Measurements from ENCODE around the gene ZNF334.

The ZNF334 gene

GRCh38 chr20:46553926-46554325 lies 40.6 kb upstream of the ZNF334 start:
- no CpG with 5 or more reads among the region's 3 CpGs for WGBS, 2 experiments (ENCODE audit: insufficient coverage in 2 of 2)
- Histone ChIP-seq H3K4me3 (ENCODE audit: extremely low read depth, insufficient read depth, low read length, poor library complexity, severe bottlenecking) (no peak overlapping the region), H3K9me3 (ENCODE audit: control insufficient read depth, low read length) (no peaks in the 10 kb centered on the region), H3K27ac (ENCODE audit: low read depth, low read length, severe bottlenecking) (no peak overlapping the region), H3K36me3 (ENCODE audit: control insufficient read depth, insufficient read depth, low read length) (no peaks in the 10 kb centered on the region), H3K4me1 (ENCODE audit: control insufficient read depth, insufficient read depth, low read length, poor library complexity, severe bottlenecking) (peaks cover 4% of the 10 kb centered on the region)

GRCh38 chr20:46552460-46553420 lies 39.4 kb upstream of the ZNF334 start:
- peak overlapping the region; percentile 16 for H3K27ac ChIP-seq (ENCODE audit: low read depth, low read length, severe bottlenecking)
- H3K9me3 ChIP-seq (ENCODE audit: control insufficient read depth, low read length) = no peaks in the 10 kb centered on the region
- no peaks in the 10 kb centered on the region for H3K36me3 ChIP-seq (ENCODE audit: control insufficient read depth, insufficient read depth, low read length)
- no peak overlapping the region for H3K4me3 ChIP-seq (ENCODE audit: extremely low read depth, insufficient read depth, low read length, poor library complexity, severe bottlenecking)
- WGBS, 2 experiments (ENCODE audit: insufficient coverage in 2 of 2) = 86 to 89% methylated on average over 4 of the region's 4 CpGs
- H3K4me1 ChIP-seq (ENCODE audit: control insufficient read depth, insufficient read depth, low read length, poor library complexity, severe bottlenecking) = no peaks in the 10 kb centered on the region

GRCh38 chr20:46551522-46552381 lies 38.4 kb upstream of the ZNF334 start:
- Histone ChIP-seq H3K4me3 (ENCODE audit: extremely low read depth, insufficient read depth, low read length, poor library complexity, severe bottlenecking) (no peak overlapping the region), H3K9me3 (ENCODE audit: control insufficient read depth, low read length) (no peaks in the 10 kb centered on the region), H3K36me3 (ENCODE audit: control insufficient read depth, insufficient read depth, low read length) (no peaks in the 10 kb centered on the region), H3K4me1 (ENCODE audit: control insufficient read depth, insufficient read depth, low read length, poor library complexity, severe bottlenecking) (no peaks in the 10 kb centered on the region), H3K27ac (ENCODE audit: low read depth, low read length, severe bottlenecking) (peak overlapping the region; percentile 16)
- WGBS, 2 experiments (ENCODE audit: insufficient coverage in 2 of 2) = 44 to 67% methylated on average over 4 to 6 of the region's 12 CpGs

GRCh38 chr20:46550461-46550860 lies 37.1 kb upstream of the ZNF334 start, which contains the start of gene OCSTAMP:
Gene OCSTAMP (minus strand): TSS chr20:46550654. CDS start chr20:46550560, 94 bp downstream.
- Histone ChIP-seq H3K4me3 (ENCODE audit: extremely low read depth, insufficient read depth, low read length, poor library complexity, severe bottlenecking) (no peak within 1 kb of the TSS), H3K4me1 (ENCODE audit: control insufficient read depth, insufficient read depth, low read length, poor library complexity, severe bottlenecking) (no peaks in the 10 kb centered on the region), H3K36me3 (ENCODE audit: control insufficient read depth, insufficient read depth, low read length) (no peaks in the 10 kb centered on the region), H3K27ac (ENCODE audit: low read depth, low read length, severe bottlenecking) (no peak within 1 kb of the TSS), H3K9me3 (ENCODE audit: control insufficient read depth, low read length) (no peaks in the 10 kb centered on the region)
- 90 to 100% methylated on average over 1 to 4 of the region's 9 CpGs for WGBS, 2 experiments (ENCODE audit: insufficient coverage in 2 of 2)

- WGBS, 2 experiments (ENCODE audit: insufficient coverage in 2 of 2) = 81 to 97% methylated on average over 3 to 4 of the region's 4 CpGs
- no peak overlapping the region for H3K27ac ChIP-seq (ENCODE audit: low read depth, low read length, severe bottlenecking)
These were observed 36.0 kb upstream of the ZNF334 start for GRCh38 chr20:46549188-46549972.

GRCh38 chr20:46548688-46549087 lies 35.3 kb upstream of the ZNF334 start:
- no peaks in the 10 kb centered on the region for H3K36me3 ChIP-seq (ENCODE audit: control insufficient read depth, insufficient read depth, low read length)
- H3K4me1 ChIP-seq (ENCODE audit: control insufficient read depth, insufficient read depth, low read length, poor library complexity, severe bottlenecking) = no peaks in the 10 kb centered on the region
- no peak overlapping the region for H3K4me3 ChIP-seq (ENCODE audit: extremely low read depth, insufficient read depth, low read length, poor library complexity, severe bottlenecking)
- no peaks in the 10 kb centered on the region for H3K9me3 ChIP-seq (ENCODE audit: control insufficient read depth, low read length)
- no peak overlapping the region for H3K27ac ChIP-seq (ENCODE audit: low read depth, low read length, severe bottlenecking)
- 88 to 91% methylated on average over 5 of the region's 5 CpGs for WGBS, 2 experiments (ENCODE audit: insufficient coverage in 2 of 2)

More at GRCh38 chr20:46549188-46549972, 36.0 kb upstream of the ZNF334 start:
- Histone ChIP-seq H3K4me3 (ENCODE audit: extremely low read depth, insufficient read depth, low read length, poor library complexity, severe bottlenecking) (no peak overlapping the region), H3K4me1 (ENCODE audit: control insufficient read depth, insufficient read depth, low read length, poor library complexity, severe bottlenecking) (no peaks in the 10 kb centered on the region), H3K9me3 (ENCODE audit: control insufficient read depth, low read length) (no peaks in the 10 kb centered on the region), H3K36me3 (ENCODE audit: control insufficient read depth, insufficient read depth, low read length) (no peaks in the 10 kb centered on the region)

GRCh38 chr20:46547995-46548394 lies 34.6 kb upstream of the ZNF334 start:
- H3K4me3 ChIP-seq (ENCODE audit: extremely low read depth, insufficient read depth, low read length, poor library complexity, severe bottlenecking) = no peak overlapping the region
- H3K4me1 ChIP-seq (ENCODE audit: control insufficient read depth, insufficient read depth, low read length, poor library complexity, severe bottlenecking) = no peaks in the 10 kb centered on the region
- no peaks in the 10 kb centered on the region for H3K9me3 ChIP-seq (ENCODE audit: control insufficient read depth, low read length)
- H3K27ac ChIP-seq (ENCODE audit: low read depth, low read length, severe bottlenecking) = no peak overlapping the region
- H3K36me3 ChIP-seq (ENCODE audit: control insufficient read depth, insufficient read depth, low read length) = no peaks in the 10 kb centered on the region
- 84 to 88% methylated on average over 5 to 6 of the region's 6 CpGs for WGBS, 2 experiments (ENCODE audit: insufficient coverage in 2 of 2)

GRCh38 chr20:46546936-46547335 lies 33.6 kb upstream of the ZNF334 start:
- H3K9me3 ChIP-seq (ENCODE audit: control insufficient read depth, low read length) = no peaks in the 10 kb centered on the region
- no peak overlapping the region for H3K4me3 ChIP-seq (ENCODE audit: extremely low read depth, insufficient read depth, low read length, poor library complexity, severe bottlenecking)
- no peaks in the 10 kb centered on the region for H3K36me3 ChIP-seq (ENCODE audit: control insufficient read depth, insufficient read depth, low read length)
- no peaks in the 10 kb centered on the region for H3K4me1 ChIP-seq (ENCODE audit: control insufficient read depth, insufficient read depth, low read length, poor library complexity, severe bottlenecking)
- no peak overlapping the region for H3K27ac ChIP-seq (ENCODE audit: low read depth, low read length, severe bottlenecking)
- 83 to 92% methylated on average over 4 of the region's 6 CpGs for WGBS, 2 experiments (ENCODE audit: insufficient coverage in 2 of 2)

- no peaks in the 10 kb centered on the region for H3K36me3 ChIP-seq (ENCODE audit: control insufficient read depth, insufficient read depth, low read length)
- H3K27ac ChIP-seq (ENCODE audit: low read depth, low read length, severe bottlenecking) = no peak overlapping the region
- no peaks in the 10 kb centered on the region for H3K9me3 ChIP-seq (ENCODE audit: control insufficient read depth, low read length)
- H3K4me3 ChIP-seq (ENCODE audit: extremely low read depth, insufficient read depth, low read length, poor library complexity, severe bottlenecking) = no peak overlapping the region
- no peaks in the 10 kb centered on the region for H3K4me1 ChIP-seq (ENCODE audit: control insufficient read depth, insufficient read depth, low read length, poor library complexity, severe bottlenecking)
- WGBS, 2 experiments (ENCODE audit: insufficient coverage in 2 of 2) = 60 to 97% methylated on average over 2 to 3 of the region's 3 CpGs
These were observed 32.9 kb upstream of the ZNF334 start for GRCh38 chr20:46546298-46546697.

GRCh38 chr20:46545827-46546138 lies 32.4 kb upstream of the ZNF334 start:
- Histone ChIP-seq H3K9me3 (ENCODE audit: control insufficient read depth, low read length) (no peaks in the 10 kb centered on the region), H3K4me3 (ENCODE audit: extremely low read depth, insufficient read depth, low read length, poor library complexity, severe bottlenecking) (no peak overlapping the region), H3K4me1 (ENCODE audit: control insufficient read depth, insufficient read depth, low read length, poor library complexity, severe bottlenecking) (no peaks in the 10 kb centered on the region), H3K36me3 (ENCODE audit: control insufficient read depth, insufficient read depth, low read length) (no peaks in the 10 kb centered on the region), H3K27ac (ENCODE audit: low read depth, low read length, severe bottlenecking) (no peak overlapping the region)
- WGBS, 2 experiments (ENCODE audit: insufficient coverage in 2 of 2) = 91 to 92% methylated on average over 9 of the region's 9 CpGs

Data from mesodermal cell (in vitro differentiated cells).